PFSK-1 (cell line): ENCODE measurements around the gene VCL.

Source experiments
- FOXP2 ChIP-seq: optimal IDR thresholded peaks from 2 replicates; pipeline ENCODE3; 2011; ENCODE audit warnings: borderline replicate concordance, control low read depth, inconsistent platforms; ENCODE audit not compliant: insufficient read depth; ENCODE audit errors: extremely low read length, extremely low read depth
- POLR2AphosphoS5 ChIP-seq: IDR thresholded peaks from 2 replicates; pipeline ENCODE4 v1.6.1; 2012; ENCODE audit warnings: low read depth, mild to moderate bottlenecking, control low read depth, low read length, moderate library complexity
- SIN3A ChIP-seq: IDR thresholded peaks from 2 replicates; pipeline ENCODE4 v1.6.1; 2012; ENCODE audit warnings: mild to moderate bottlenecking, low read length, moderate library complexity, borderline replicate concordance; ENCODE audit not compliant: insufficient read depth
- TAF1 ChIP-seq: IDR thresholded peaks from 2 replicates; pipeline ENCODE4 v1.6.1; 2012; ENCODE audit warnings: low read length, control low read depth, borderline replicate concordance; ENCODE audit not compliant: insufficient read depth
- TF ChIP-seq, protein P1 (sequence below), 2 experiments: IDR thresholded peaks; 2 replicates each; pipeline versions ENCODE4 v1.6.1 to v1.8.0; 2011 to 2012; ENCODE audit warnings: low read depth in 2 of 2, low read length in 2 of 2, control low read depth in 1 of 2, inconsistent platforms in 1 of 2, mild to moderate bottlenecking in 1 of 2, moderate library complexity in 1 of 2; ENCODE audit not compliant: insufficient read depth in 1 of 2

VCL gene

GRCh38 chr10:74008212-74008731 lies 10.4 kb downstream of the VCL start:
- TF ChIP-seq SIN3A (no peak), POLR2AphosphoS5 (no peak), TAF1 (no peak), FOXP2 (no peak)
- TF ChIP-seq, protein P1, sequence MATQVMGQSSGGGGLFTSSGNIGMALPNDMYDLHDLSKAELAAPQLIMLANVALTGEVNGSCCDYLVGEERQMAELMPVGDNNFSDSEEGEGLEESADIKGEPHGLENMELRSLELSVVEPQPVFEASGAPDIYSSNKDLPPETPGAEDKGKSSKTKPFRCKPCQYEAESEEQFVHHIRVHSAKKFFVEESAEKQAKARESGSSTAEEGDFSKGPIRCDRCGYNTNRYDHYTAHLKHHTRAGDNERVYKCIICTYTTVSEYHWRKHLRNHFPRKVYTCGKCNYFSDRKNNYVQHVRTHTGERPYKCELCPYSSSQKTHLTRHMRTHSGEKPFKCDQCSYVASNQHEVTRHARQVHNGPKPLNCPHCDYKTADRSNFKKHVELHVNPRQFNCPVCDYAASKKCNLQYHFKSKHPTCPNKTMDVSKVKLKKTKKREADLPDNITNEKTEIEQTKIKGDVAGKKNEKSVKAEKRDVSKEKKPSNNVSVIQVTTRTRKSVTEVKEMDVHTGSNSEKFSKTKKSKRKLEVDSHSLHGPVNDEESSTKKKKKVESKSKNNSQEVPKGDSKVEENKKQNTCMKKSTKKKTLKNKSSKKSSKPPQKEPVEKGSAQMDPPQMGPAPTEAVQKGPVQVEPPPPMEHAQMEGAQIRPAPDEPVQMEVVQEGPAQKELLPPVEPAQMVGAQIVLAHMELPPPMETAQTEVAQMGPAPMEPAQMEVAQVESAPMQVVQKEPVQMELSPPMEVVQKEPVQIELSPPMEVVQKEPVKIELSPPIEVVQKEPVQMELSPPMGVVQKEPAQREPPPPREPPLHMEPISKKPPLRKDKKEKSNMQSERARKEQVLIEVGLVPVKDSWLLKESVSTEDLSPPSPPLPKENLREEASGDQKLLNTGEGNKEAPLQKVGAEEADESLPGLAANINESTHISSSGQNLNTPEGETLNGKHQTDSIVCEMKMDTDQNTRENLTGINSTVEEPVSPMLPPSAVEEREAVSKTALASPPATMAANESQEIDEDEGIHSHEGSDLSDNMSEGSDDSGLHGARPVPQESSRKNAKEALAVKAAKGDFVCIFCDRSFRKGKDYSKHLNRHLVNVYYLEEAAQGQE (IDR thresholded peaks at IDR 0.05; ENCODE audit: insufficient read depth in 1 of 2, low read depth in 2 of 2, low read length in 2 of 2) = no peak

- TF ChIP-seq FOXP2 (no peak), TAF1 (no peak), SIN3A (no peak), POLR2AphosphoS5 (no peak)
- TF ChIP-seq, protein P1 (IDR thresholded peaks at IDR 0.05; ENCODE audit: insufficient read depth in 1 of 2, low read depth in 2 of 2, low read length in 2 of 2) = no peak
Observed at GRCh38 chr10:74011017-74011416, 13.1 kb downstream of the VCL start.

DNA sequence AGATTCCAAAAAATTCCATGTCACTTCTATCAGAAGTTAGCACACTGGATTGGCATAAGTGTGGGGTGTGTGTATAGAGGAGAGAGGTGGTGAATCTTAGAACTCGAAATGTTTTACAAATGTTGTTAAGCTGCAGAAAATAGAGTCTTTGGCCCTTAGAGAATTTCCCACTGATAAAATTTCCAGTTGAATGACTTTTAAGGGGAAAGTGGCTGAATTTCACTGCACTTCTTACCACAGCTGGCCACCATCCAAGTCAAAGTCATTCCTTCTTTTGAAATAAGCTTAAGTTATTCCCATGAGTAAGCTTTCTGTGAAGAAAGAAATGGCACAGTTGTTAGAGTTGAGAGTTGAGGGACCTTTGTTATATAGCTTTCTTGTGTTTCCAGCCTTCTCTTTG lies 13.9 kb downstream of the VCL start:
- TF ChIP-seq POLR2AphosphoS5 (no peak), FOXP2 (no peak), SIN3A (no peak), TAF1 (no peak)
- TF ChIP-seq, protein P1 (IDR thresholded peaks at IDR 0.05; ENCODE audit: insufficient read depth in 1 of 2, low read depth in 2 of 2, low read length in 2 of 2) = no peak

GRCh38 chr10:74012480-74012879 lies 14.6 kb downstream of the VCL start:
- TF ChIP-seq, protein P1 (IDR thresholded peaks at IDR 0.05; ENCODE audit: insufficient read depth in 1 of 2, low read depth in 2 of 2, low read length in 2 of 2) = no peak
- TF ChIP-seq POLR2AphosphoS5 = no peak
- no peak for TF ChIP-seq TAF1
- TF ChIP-seq FOXP2 = no peak
- no peak for TF ChIP-seq SIN3A

DNA sequence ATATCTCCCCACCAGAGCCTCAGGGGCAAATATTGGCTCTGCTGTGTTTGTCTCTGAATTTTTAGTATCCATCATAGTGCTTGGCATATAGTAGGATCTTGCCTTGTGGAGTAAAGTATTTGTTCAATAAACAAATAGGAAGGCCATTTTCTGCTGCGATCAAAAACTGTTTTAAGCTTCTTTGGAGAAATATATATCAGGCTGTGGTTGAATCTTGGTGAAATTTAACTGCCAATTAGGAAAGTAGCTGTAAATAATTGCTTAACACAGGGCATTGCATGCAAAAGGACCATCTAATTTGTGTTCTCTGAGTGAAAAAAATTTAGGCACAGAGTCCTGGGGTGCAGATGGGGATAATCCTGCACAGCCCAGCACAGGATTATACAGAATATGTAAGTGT lies 15.1 kb downstream of the VCL start:
- TF ChIP-seq POLR2AphosphoS5 (no peak), FOXP2 (no peak), SIN3A (no peak), TAF1 (no peak)
- TF ChIP-seq, protein P1 (IDR thresholded peaks at IDR 0.05; ENCODE audit: insufficient read depth in 1 of 2, low read depth in 2 of 2, low read length in 2 of 2) = no peak
